HG03280 (cell line): Measurements from ENCODE around the gene FEZF2.

Source experiments
- ATAC-seq: cut with Tn5 transposase; IDR thresholded peaks from one replicate; pipeline ENCODE4 v1.9.1; 2021; ENCODE audit warnings: mild to moderate bottlenecking, moderate library complexity; ENCODE audit not compliant: unreplicated experiment

The FEZF2 gene

DNA sequence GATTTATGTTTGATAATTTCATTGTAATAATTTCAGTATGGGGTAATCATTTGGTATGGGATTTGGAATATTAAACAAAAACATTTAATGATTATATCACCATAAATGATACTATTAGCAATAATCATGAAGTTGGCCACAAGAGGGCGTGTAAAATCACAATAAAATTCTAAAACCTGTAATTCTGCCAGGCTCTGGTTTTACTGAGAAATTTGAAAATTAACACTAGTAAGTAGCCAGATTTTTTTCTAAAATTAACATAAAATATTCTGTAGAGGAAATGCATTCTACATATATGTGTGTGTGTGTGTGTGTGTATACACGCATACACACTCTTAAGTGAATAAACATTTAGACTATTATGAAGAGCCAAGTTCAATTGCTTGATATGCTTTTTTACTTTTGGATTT is 40.5 kb downstream of the FEZF2 start:
- no peak for ATAC-seq

DNA sequence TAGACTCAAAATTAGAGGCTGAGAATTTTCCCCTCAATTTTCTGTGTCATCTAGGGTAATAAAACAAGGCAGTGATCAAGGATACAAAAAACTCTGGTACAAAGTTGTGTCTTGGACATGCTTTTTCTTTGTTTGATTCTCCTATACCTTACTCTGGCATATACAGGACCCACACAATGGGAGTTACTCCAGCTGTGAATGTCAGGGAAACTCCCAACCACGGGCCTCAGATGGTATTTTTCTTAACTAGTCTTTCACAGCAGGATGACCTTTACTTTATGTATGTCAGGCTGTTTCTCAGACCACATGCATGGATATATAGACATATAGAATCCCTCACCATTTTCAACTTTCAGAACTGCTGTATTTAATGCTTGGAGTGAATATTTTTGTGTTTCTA is 41.3 kb downstream of the FEZF2 start:
- no peak for ATAC-seq

DNA sequence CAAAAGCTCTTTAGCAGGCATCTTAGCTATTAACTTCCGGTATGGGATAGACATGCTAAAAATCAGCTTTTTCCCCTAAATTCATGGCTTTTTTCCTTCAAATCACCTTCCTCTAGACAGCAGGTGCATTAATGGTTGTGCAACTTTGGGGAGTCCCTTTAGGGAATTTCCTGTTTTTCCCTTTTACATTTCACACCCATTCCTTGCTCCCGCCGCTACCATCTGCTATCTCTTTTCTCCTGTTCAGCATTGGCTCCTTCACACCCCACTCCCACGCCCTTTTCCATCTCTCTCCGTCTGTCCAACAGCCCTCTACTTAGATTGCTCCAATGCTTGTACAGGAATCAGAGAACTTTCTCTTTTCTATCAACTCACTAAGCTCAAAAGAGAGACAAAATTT is 43.4 kb downstream of the FEZF2 start:
- no peak for ATAC-seq

DNA sequence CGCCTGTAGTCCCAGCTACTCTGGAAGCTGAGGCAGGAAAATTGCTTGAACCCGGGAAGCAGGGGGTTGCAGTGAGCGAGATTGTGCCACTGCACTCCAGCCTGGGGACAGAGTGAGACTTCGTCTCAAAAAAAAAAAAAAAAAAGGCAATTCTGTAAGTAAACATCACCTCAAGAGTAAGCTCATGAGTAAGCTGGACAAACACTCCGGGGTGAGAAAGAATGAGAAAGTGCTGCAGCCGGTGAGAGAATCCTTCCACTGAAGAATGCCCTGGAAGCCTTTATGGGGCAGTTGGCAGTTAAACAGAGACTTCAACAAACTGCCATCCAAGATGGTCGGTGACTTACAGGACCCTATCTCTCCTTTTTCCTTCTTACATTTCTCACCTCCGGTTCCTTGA is 47.5 kb downstream of the FEZF2 start:
- no peak for ATAC-seq

DNA sequence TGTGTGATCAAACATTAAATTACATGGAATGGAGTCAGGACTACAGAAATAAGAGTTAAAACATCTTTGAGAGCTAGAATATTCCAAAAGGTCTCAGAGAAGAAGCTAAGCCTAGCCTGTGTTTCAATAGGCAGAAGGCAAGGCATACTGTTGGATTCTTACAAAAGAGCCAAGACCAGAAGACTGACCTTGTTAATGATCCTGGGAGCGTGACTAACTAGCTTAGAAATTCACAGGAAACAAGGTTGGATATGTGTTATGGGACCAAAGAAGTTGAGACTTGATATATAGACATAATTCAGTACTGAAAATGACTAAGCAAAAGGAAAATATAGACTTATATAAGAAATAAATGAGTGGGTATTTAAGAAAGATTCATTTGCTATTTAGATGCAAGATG is 50.1 kb downstream of the FEZF2 start:
- no peak for ATAC-seq
